Measurements from ENCODE around the gene SPEF2. TPM values are rescaled to one million over a fixed set of nuclear protein-coding genes. Genes with fewer than 3 reads are reported as not detected.
"Not testable (repeated sequence)": the region's sequence is repeated elsewhere in the genome, so short reads cannot be mapped to it uniquely, and the experiment has no call there.

The SPEF2 gene
- total RNA-seq, 1 donor from 2014 or later: 11.2 TPM

DNA sequence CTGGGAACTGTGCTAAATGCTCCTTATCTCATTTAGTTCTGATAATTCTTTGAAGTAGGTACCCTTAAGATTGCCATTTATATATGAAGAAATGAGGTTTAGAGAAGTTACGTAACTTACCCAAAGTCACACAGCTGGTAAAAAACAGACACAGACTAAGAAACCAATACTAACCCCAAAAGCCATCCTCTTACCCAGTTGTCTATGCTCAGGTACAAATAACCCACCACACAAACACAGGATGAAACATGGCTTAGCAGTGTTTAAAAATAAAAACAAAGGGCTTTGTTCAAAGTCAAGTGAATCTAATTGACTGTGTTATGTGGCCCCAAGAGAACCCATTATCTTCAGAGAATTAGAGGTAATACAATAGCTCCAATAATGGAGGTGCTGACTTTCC lies 202.0 kb downstream of the SPEF2 start:
- DNase-seq (ENCODE audit: low read depth): no peak

DNA sequence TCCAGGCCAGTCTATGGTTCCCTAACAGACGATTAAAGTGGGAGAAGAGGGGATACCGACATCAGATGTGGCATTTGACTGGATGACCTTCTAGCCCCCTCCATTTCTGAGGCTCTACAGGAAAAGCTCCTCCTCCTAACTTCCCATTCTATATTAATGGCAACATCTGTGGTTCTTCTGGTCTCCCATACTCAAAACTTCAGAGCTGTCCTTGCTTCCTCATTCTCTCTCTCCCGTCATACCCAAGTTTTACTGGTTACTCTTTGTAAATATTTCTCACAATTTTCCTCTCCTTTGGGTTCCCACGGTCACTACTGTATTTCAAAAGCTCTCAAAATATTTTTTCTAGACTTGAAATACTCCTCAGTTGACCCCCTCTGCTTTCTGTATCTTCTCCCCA lies 203.1 kb downstream of the SPEF2 start:
- DNase-seq (ENCODE audit: low read depth): no peak

DNA sequence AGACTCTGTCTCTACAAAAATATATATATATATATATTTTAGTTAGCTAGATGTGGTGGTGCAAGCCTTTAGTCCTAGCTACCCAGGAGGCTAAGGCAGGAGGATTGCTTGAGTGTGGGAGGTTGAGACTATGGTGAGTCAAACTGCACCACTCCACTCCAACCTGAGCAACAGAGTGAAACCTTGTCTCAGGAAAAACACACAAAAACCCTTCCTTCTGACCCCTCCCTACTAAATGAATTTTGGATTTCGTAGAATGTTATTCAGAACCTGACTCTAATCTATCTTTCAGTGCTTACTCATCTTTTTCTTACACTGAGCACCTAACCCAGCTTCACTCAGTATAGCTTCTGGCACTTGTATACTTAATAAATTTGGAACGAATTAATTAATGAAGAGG lies 203.8 kb downstream of the SPEF2 start:
- no peak for DNase-seq (ENCODE audit: low read depth)

DNA sequence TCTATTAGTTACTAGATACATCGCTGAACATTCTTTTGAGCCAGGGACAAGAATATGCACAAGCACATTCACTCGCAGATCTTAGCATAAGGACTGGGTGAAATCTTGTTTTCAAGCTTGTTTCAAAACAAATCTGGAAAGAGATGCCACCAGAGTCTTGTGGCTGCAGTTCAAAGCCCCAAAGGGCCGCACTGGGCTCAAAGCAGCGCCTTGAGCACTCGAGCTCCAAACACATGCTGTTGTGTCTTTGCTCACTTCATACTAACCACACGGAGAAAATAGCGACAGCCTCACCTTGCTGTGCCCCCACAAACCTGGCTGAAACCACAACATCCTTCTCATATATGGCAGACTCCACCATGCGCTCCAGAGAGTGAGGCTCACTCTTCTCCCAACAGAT lies 204.8 kb downstream of the SPEF2 start:
- no peak for DNase-seq (ENCODE audit: low read depth)

DNA sequence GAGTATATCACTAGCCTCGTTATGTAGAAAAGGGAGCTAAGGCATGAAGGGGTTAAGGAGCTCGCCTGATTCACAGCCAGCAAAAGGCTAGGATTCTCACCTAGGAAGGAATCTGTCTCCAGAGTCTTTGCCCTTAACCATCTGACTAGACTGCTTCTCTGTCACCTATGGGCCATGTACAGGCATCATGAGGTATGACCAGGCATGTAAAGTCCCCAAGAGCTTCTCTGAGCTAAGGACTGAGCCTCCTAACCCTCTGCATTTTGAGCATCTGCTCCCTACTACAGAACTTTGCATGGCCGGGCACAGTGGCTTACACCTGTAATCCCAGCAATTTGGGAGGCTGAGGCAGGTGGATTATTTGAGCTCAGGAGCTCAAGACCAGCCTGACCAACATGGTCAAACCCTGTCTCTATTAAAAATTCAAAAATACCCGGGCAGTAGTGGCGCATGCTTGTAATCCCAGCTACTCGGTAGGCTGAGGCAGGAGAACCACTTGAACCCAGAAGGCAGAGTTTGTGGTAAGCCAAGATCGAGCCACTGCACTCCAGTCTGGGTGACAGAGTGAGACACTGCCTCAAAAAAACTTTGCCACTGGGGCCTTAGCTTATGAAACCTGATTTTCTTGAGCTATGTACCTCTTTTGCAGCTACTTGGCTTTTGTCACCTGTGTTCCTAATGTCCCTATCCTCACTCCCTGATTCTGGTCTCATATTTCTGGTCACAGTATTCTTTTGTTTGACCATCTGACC lies 205.9 kb downstream of the SPEF2 start:
- no peak for DNase-seq (ENCODE audit: low read depth)

DNA sequence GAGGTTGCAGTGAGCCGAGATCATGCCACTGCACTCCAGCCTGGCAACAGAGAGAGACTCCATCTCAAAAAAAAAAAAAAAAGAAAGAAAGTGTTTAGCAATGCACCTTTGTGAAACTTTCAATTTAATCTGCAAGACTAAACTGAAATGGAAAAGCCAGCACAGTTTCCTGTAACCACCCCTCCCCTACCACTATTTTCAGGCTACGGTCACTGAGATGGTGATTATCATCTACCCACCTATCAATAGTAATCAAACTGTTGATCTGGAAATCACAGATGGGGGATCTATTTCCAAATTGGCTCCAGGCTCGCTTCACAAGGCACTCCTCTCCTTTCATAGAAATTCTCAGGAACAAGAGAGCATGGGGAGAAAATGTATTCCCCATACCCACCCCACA lies 208.4 kb downstream of the SPEF2 start:
- DNase-seq (ENCODE audit: low read depth): no peak

DNA sequence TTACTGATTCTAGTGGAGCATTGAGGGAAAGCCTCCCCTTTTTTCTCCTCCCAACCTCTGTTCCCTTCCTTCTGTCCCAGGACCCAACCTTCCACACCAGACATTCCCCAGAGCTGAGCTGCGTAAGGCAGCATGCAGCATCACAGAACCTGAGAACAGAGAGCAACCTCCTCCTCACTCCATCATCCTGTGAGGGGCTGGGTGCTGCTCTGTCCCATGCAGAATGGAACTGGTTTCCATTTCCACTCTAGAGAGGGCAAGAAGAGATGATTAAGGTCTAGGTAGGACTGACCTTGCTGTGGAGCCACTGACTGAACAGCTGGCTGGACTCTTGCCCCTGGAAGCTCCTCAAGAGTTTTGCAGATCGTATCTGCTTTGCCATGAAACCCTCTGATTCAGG lies 208.9 kb downstream of the SPEF2 start:
- DNase-seq (ENCODE audit: low read depth): no peak

DNA sequence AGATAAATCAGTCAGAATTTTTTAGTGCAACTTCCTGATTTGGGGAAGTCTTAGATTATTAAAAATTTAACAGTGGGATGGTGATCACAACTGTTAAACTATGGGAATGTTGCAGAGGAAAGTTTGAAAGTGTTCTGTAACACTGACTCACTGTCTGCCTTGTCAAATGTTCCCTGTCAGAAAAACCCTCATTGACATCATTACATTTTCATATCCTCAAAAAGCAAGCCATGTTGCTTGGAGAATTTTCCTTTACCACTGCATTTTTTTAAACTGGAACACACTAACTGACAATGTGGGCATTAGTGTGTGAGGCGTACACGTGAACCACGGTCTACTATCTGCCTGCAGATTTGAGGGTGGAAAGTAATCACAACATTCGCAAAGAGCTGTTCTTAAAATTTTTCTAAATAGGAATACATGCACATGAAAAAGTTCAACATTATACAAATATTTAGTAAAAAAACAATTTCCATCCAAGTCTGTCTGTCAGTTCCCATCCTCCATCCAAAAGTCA lies 210.5 kb downstream of the SPEF2 start:
- no peak for DNase-seq (ENCODE audit: low read depth)

DNA sequence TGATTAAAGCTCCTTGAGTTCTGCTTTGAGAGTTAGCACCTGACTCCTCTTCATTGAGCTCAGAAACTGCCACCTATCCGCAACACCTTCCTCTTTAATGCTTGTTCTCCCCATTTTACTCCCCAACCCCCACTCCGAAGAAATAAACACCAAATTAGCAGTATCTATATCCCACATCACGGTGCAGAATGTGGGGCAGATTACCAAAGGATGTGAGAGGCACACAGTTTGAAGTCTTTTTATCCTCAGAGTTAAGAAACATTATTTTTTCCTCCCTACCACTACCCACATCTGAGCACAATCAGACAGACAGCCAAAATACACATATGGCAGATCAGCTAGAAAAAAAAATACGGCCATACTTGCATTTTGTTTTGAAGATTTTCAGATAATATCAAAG lies 212.9 kb downstream of the SPEF2 start:
- DNase-seq (ENCODE audit: low read depth): no peak

DNA sequence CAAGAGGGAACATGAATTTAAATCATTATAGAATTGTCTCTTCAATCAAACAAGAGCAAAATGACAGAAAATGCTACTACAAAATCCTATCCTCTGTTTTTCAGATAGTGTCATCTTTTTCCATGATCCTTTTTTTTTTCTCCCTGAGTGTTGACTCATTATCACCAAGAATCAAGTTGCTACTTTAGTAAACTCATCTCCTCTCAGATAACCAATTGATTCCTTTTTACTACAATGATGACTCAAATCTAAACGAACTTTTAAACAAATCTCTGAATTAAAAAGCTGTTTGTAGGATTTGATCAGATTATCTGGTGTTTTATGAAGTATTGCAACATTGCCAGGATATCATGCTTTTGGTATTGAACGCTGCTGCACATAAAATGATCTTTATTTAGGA lies 215.1 kb downstream of the SPEF2 start:
- no peak for DNase-seq (ENCODE audit: low read depth)

DNA sequence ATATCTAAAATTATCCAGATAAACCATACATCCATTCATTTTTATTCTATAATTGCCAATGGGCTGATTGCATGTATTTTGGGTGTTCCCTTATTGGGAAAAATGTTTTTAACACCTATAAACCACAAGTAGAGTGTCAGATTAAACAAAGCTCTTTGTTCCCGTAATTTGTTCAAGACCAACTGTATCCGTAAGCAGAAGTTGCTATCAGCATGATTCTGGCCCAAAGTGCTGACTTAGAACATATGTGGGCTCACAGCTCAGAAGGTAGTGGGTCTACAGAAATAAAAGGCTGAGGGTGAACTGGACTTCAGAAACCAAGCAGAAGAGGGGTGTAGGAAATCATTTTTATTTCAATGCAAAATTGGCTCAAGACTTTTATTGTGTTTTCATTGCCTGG lies 215.6 kb downstream of the SPEF2 start:
- no peak for DNase-seq (ENCODE audit: low read depth)

DNA sequence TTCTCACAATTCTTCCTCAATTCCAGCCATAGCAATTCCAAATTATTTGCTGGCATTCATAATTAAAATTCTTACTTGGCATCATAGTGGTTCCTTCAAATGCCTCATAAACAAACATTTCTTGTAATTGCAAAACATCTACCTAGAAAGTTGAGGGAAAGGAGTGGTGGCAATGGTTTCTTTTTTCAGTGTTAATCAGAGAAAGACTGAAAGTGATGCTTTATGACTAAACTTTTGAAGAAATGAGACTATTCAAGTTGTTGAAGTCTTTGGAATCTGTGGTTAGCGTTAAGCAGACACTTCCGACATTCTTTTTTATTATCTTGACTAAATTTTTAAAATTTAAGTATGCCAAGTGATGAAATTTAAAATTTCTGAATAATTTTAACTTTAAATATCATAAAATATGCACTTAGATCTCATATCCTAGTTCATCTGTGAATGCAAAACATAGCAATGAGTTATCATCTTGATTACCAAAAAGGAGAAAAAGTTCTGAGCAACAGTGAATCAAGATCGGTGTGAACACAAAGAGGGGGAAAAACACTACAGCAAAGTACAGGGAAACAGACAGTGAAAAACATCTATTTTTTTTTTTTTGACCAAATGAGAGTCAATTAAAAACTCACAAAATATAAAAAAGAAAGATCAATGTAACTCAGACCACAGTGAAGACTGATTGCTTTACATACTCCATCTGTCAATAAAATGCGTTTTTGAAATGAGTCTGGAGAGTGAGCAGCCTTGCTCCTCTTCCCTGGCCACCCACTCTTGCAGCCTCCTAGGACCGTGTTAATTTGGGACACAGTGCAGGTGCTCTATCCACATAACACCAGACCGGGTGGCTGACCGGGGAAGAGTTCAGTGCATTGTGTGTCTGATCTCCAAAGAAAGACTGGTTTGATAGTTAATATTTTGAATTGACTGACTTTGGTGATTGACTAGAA lies 218.4 kb downstream of the SPEF2 start:
- no peak for DNase-seq (ENCODE audit: low read depth)

DNA sequence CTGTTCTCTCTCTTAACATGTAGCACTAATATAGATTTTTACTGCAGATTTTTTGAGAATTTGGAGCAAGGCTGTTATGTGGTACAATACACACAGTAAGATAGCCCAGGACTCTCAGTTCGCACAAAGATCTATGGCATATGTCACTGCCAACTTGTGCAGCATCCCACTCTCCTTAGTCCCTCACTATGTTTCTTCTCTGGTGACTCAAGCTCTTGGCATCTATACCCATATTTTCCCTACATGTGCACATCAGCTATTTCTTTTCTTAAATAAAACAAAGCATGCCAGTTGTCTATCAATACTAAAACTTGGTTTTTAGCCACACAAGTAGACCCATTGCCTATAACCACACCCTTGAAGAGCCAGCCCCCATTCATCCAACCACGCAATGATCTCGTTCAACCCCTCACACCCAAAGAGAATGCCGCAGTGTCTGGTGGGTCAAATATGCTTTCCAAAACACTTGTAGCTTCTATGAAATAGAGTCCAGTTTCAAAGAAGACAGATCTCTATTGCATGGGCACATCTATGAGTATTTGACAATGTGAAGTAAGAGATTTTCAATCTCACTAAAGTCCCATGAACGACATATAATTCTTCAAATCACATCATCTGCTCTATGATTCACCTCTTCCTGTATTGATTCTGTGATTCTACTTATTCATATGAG lies 220.8 kb downstream of the SPEF2 start:
- no peak for DNase-seq (ENCODE audit: low read depth)

DNA sequence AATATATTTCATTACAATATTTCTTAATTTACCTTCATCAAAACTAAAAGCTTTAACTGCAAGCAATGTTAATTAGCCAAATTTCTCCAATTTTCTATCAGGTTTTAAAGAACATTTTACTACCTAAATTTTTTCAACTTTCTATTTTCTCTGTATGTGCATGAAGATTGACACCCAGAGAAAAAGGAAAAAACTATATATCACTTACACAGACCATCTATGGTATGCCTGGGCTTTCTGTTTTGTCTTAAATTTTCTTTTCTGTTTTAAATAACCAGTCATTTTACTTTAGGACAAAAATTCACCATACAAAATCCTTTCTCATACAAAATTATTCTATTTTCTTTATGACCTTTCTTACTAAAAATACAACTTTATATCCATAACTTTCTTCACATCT lies 225.2 kb downstream of the SPEF2 start:
- no peak for DNase-seq (ENCODE audit: low read depth)

DNA sequence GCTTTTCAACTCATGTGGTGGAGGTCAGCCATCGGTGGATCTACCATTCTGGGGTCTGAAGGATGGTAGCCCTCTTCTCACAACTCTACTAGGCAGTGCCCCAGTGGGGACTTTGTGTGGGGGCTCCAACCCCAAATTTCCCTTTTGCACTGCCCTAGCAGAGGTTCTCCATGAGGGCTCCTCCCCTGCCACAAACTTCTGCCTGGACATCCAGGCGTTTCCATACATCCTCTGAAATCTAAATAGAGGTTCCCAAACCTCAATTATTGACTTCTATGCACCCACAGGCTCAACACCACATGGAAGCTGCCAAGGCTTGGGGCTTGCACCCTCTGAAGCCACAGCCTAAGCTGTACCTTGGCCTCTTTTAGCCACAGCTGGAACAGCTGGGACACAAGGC lies 227.8 kb downstream of the SPEF2 start:
- not testable (repeated sequence) for DNase-seq (ENCODE audit: low read depth)

DNA sequence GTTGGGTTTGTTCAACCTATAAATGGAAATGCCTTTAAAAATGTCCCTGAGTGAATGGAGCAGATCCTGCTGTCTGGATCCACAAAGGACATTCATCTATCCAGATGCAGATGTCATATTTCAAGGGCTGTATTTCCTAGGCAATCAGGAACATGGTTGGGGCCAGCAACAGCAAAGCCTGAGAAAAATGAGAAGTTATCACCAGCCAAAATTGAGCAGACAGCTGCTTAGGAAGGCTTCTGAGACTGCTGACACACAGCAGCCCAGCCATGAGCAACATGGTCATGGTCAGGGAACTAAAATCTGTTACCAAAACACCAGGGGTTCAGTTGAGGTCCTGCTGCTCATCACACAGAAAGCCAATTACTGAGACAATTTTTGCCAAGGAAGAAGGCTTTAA lies 229.8 kb downstream of the SPEF2 start:
- DNase-seq (ENCODE audit: low read depth): no peak

DNA sequence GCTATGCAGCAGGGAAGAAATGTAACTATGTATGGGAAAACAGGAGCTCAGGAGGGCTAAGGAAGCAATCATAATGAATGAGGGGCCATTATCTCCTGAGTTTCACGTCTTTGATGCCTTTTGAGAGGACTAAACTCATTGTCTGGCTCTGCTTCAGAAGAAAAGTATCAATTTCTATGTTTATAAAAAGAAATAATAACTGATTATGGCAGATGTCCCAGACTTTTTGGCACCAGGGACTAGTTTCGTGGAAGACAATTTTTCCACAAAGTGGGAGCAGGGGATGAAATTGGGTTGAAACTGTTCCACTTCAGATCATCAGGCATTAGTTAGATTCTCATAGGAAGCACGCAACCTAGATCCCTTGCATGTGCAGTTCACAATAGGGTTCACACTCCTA lies 230.3 kb downstream of the SPEF2 start:
- no peak for DNase-seq (ENCODE audit: low read depth)

DNA sequence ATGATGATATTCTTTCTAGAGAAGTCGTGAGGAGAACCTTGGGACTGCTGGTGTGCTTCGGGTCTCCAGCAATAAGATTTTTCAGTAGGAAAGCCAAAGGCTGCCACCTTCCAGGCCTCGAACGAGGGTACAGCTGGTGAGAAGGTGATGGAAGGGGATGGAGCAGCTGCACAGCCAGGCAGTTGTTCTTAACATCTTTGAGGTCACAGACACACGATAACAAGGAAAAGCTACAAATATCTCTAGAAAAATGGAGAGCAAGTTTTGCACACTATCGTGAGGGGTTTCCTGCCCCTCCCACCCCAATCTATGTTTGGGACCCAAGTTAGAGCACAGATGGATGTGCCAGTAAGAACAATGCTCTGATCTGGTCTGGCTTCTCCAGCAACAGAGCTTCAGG lies 232.2 kb downstream of the SPEF2 start:
- no peak for DNase-seq (ENCODE audit: low read depth)

DNA sequence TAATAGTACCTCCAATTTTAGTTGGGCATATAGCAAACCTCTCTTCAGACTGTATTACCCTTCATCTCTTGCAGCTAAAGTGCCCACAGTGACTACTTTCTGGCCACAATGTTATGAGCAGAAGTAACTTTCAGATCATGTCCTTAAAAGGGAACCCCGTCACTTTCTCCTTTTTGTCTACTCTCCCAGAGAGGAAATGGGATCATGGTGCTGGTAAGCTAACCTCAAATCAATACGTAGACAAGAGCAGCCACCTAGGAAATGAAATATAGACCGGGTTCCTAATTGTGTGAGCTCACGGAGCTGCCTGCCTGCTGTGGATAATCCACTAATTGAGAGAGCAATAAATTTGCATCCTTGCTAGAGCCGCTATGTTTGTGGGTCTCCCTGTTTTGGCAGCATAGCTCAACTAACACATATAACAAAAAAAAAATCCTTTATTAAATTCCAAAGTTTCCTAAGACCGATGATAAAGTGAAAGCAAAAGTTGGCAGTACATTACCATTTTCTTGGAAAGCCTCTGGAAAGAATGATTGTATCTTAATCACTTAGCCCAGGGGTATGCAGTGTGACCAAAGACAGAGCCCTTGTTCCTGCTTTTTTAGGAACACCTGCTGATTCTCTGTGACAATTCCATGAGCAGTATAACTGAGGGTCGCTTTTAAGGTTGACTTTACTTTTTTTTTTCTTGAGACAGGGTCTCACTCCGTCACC lies 233.5 kb downstream of the SPEF2 start:
- DNase-seq (ENCODE audit: low read depth): peak; percentile 22

DNA sequence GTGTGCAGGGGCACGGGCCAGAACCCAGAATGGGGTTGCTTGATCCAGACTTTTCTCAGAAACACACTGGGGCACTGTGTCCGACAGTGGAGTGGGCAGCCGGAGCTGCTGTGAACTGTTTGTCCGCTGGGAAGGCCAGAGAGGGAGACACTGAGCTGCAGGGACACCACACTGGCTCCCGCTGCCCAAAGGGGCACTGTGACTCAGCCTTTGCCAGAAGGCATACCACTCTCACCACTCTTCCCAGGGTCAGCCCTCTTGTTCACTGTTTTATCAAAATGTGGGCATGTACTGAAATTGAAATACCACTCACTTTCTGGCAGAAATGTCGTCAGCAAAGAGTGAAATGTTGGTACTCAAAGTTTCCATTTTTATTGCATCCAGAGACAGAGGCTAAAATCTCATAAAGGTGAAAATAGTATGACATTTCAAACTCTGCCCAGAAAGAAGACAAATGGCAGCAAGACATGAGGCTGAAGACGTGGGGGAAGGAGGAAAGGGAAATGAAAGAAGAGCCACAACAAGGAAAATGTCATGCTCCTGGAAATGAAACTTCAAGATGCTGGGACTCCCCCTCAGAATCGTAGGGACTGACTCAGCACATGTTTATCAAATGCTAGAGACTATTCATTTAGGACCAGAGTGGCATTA lies 234.5 kb downstream of the SPEF2 start:
- DNase-seq (ENCODE audit: low read depth): no peak

DNA sequence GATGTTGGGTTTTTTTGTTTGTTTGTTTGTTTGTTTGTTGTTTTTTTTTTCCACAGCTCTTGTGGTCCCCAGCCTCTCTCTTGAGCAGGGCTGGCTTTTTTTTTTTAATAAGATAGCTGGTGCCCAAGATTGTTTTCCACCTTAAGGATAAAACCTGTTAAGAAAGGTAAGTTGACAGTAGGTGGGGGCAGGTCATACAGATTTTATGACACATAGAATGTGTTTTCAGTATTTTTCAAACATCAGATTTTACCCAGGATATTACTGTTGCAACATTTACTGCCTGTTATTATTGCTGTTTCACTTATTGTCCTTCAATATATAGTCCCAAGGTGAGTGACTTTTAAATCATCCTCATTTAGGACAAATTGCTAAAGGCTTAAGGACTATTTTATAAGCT lies 235.1 kb downstream of the SPEF2 start:
- DNase-seq (ENCODE audit: low read depth): no peak
